Measurements from ENCODE around the gene FRAT1.
"Not testable (repeated sequence)": the region's sequence is repeated elsewhere in the genome, so short reads cannot be mapped to it uniquely, and the experiment has no call there.

FRAT1 gene

GRCh38 chr10:97332591-97333350 is 13.7 kb downstream of the FRAT1 start:
- intact Hi-C loops (cut with DNase I): loop anchor here (2.0 to 5.0 kb wide), 2 partner anchors 40 to 54 kb away; partner anchors contain the start of gene ARHGAP19
- DNase-seq: peak in 5 of 10 donors; percentile 47 to 94 (median 58)

- no peak for DNase-seq
- intact Hi-C loops (cut with DNase I): loop anchor here (2.0 to 5.0 kb wide), 2 partner anchors 41 to 54 kb away; partner anchors contain the start of gene ARHGAP19
These were observed 14.2 kb downstream of the FRAT1 start for GRCh38 chr10:97333351-97333600.

- intact Hi-C loops (cut with DNase I): loop anchor here (1.0 to 5.0 kb wide), 3 partner anchors 14 to 55 kb away; partner anchors contain the start of genes ARHGAP19 and FRAT1
- DNase-seq: peak in 6 of 10 donors; percentile 23 to 89 (median 56)
These were observed 14.7 kb downstream of the FRAT1 start for GRCh38 chr10:97333601-97334369.

- DNase-seq: peak; percentile 82 to 98 (median 87)
- intact Hi-C loops (cut with DNase I): loop anchor here (1.0 to 5.0 kb wide), 2 partner anchors 15 to 42 kb away; partner anchors contain the start of genes ARHGAP19 and FRAT1
These were observed 15.5 kb downstream of the FRAT1 start, which contains the start of gene FRAT2 for GRCh38 chr10:97334370-97335175. Gene FRAT2, minus strand, starts transcription at chr10:97334729. Its CDS starts 157 bp downstream, at chr10:97334572.

GRCh38 chr10:97335188-97335619 is 16.1 kb downstream of the FRAT1 start:
- intact Hi-C loops (cut with DNase I): no loop called here
- DNase-seq: peak in 2 of 10 donors; percentile 67 to 76

GRCh38 chr10:97336006-97336405 is 16.9 kb downstream of the FRAT1 start:
- DNase-seq: no peak
- intact Hi-C loops (cut with DNase I): no loop called here

- no peak for DNase-seq
- intact Hi-C loops (cut with DNase I): no loop called here
These were observed 17.4 kb downstream of the FRAT1 start for GRCh38 chr10:97336446-97336845.

GRCh38 chr10:97336942-97337831 is 18.1 kb downstream of the FRAT1 start:
- DNase-seq: peak in 2 of 10 donors; percentile 70 to 76
- intact Hi-C loops (cut with DNase I): no loop called here

- DNase-seq: peak in 3 of 10 donors; percentile 24 to 68 (median 67)
- intact Hi-C loops (cut with DNase I): no loop called here
These were observed 19.0 kb downstream of the FRAT1 start for GRCh38 chr10:97338041-97338440.

GRCh38 chr10:97341416-97341815 is 22.3 kb downstream of the FRAT1 start:
- peak in 1 of 10 donors; percentile 3 for DNase-seq
- intact Hi-C loops (cut with DNase I): no loop called here

- intact Hi-C loops (cut with DNase I): not testable (repeated sequence)
These were observed 24.6 kb downstream of the FRAT1 start for GRCh38 chr10:97343664-97344063.

GRCh38 chr10:97347317-97347716 is 28.2 kb downstream of the FRAT1 start:
- intact Hi-C loops (cut with DNase I): no loop called here
- DNase-seq: peak in 1 of 10 donors; percentile 30

More at GRCh38 chr10:97343664-97344063, 24.6 kb downstream of the FRAT1 start:
- DNase-seq: peak in 2 of 10 donors; percentile 21 to 22

- DNase-seq: peak in 2 of 10 donors; percentile 5 to 28
- intact Hi-C loops (cut with DNase I): no loop called here
These were observed 30.9 kb downstream of the FRAT1 start for GRCh38 chr10:97349752-97350513.

GRCh38 chr10:97353945-97354344 is 34.9 kb downstream of the FRAT1 start:
- DNase-seq: peak in 2 of 10 donors; percentile 43 to 50
- intact Hi-C loops (cut with DNase I): no loop called here

GRCh38 chr10:97355571-97355975 is 36.5 kb downstream of the FRAT1 start:
- peak in 6 of 10 donors; percentile 26 to 54 (median 42) for DNase-seq
- intact Hi-C loops (cut with DNase I): no loop called here

GRCh38 chr10:97356318-97356914 is 37.3 kb downstream of the FRAT1 start:
- intact Hi-C loops (cut with DNase I): no loop called here
- DNase-seq: peak in 2 of 10 donors; percentile 15 to 49

- intact Hi-C loops (cut with DNase I): no loop called here
- peak in 2 of 10 donors; percentile 19 to 64 for DNase-seq
These were observed 37.8 kb downstream of the FRAT1 start for GRCh38 chr10:97356918-97357317.

GRCh38 chr10:97358349-97358748 is 39.3 kb downstream of the FRAT1 start:
- peak in 3 of 10 donors; percentile 16 to 59 (median 41) for DNase-seq
- intact Hi-C loops (cut with DNase I): no loop called here

Data from posterior cingulate gyrus (tissue), 11 donors.